ENCODE results near the gene LCP2. TPM values are rescaled to one million over a fixed set of nuclear protein-coding genes. Genes with fewer than 3 reads are reported as not detected.

Gene LCP2
- total and polyA plus RNA-seq, 2 donors (not counting 3 experiments of a cell fraction or from before 2014, with no cell fraction given): not detected

DNA sequence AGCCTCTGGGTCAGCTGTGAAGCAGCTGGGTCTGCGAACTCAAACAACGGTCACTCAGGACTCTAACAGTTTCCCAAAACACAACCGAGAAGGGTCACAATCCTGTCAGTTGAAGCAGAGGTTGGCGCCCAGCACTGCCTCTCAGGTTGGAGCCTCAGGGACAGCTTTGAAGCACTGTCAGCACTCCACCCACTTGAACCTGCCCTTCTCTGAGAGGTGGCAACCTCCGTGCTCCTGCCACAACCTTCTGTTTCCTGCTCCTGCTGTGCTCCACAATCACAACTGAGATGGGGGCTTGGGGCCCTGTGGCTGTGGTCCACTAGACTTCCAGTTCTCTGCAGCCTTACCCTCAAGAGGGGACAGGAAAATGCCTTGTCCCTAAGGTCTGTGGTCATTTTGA lies 21.7 kb upstream of the LCP2 start:
- Histone ChIP-seq H3K27me3 (ENCODE audit: control insufficient read depth in 2 of 2, insufficient read depth in 2 of 2, low read length in 2 of 2) (peaks cover 5 to 10% of the 10 kb centered on the region in 2 experiments), H3K36me3 (ENCODE audit: control insufficient read depth in 2 of 2, extremely low read depth in 1 of 2, insufficient read depth in 2 of 2, low read length in 2 of 2) (no peaks in the 10 kb centered on the region), H3K9me1 (replicated peaks; ENCODE audit: control insufficient read depth, extremely low read depth, insufficient read depth, low read length) (no peaks in the 10 kb centered on the region), H3K79me2 (ENCODE audit: control insufficient read depth, insufficient read depth, low read length) (no peaks in the 10 kb centered on the region), H3K9me3 (replicated peaks; ENCODE audit: control insufficient read depth, insufficient read depth, low read length) (no peaks in the 10 kb centered on the region), H3K4me2 (ENCODE audit: insufficient read depth, low read length) (no peak overlapping the region), H3K4me1 (ENCODE audit: control insufficient read depth, extremely low read depth, insufficient read depth, low read length) (no peaks in the 10 kb centered on the region), H3K9ac (replicated peaks; ENCODE audit: extremely low read depth, insufficient read depth, low read length) (no peak overlapping the region), H3K27ac (ENCODE audit: insufficient read depth, low read depth, low read length) (no peak overlapping the region), H2AFZ (ENCODE audit: low read depth, low read length) (no peak overlapping the region), H3K4me3 (replicated peaks in 1 of 3; ENCODE audit: insufficient read depth in 1 of 3, low read depth in 1 of 3, low read length in 3 of 3) (no peak overlapping the region), H4K20me1 (replicated peaks; ENCODE audit: control insufficient read depth, extremely low read depth, insufficient read depth, low read length) (no peaks in the 10 kb centered on the region)
- dilution Hi-C loops (cut with MboI; ENCODE audit: extremely low pct_ligation_motif_present, low sequenced_read_pairs) (no loop called here), intact Hi-C loops (cut with micrococcal nuclease) (loop anchor here (5.0 kb wide), 1 partner anchor 53 kb away; no protein-coding TSS in a partner anchor)
- CTCF ChIA-PET: no interaction called here
- no TSS peak for BruUV-seq (replicated peaks)
- TF ChIP-seq FOS (IDR thresholded peaks at IDR 0.05; ENCODE audit: borderline replicate concordance, insufficient read depth, low read length) (no peak), GATA2 (IDR thresholded peaks at IDR 0.05; ENCODE audit: insufficient read depth, insufficient read length, low read depth, low read length) (no peak), POLR2A (IDR thresholded peaks at IDR 0.05; ENCODE audit: low read depth, low read length) (no peak), EZH2 (IDR thresholded peaks at IDR 0.05; ENCODE audit: borderline replicate concordance, low read depth, low read length, severe bottlenecking) (no peak), POLR2AphosphoS5 (IDR thresholded peaks at IDR 0.05; ENCODE audit: insufficient read depth, low read depth, low read length) (no peak)
- TF ChIP-seq, protein P1, sequence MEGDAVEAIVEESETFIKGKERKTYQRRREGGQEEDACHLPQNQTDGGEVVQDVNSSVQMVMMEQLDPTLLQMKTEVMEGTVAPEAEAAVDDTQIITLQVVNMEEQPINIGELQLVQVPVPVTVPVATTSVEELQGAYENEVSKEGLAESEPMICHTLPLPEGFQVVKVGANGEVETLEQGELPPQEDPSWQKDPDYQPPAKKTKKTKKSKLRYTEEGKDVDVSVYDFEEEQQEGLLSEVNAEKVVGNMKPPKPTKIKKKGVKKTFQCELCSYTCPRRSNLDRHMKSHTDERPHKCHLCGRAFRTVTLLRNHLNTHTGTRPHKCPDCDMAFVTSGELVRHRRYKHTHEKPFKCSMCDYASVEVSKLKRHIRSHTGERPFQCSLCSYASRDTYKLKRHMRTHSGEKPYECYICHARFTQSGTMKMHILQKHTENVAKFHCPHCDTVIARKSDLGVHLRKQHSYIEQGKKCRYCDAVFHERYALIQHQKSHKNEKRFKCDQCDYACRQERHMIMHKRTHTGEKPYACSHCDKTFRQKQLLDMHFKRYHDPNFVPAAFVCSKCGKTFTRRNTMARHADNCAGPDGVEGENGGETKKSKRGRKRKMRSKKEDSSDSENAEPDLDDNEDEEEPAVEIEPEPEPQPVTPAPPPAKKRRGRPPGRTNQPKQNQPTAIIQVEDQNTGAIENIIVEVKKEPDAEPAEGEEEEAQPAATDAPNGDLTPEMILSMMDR (IDR thresholded peaks at IDR 0.05; ENCODE audit: extremely low read depth in 1 of 2, insufficient read depth in 1 of 2, low read depth in 1 of 2, low read length in 2 of 2): no peak
- POLR2A ChIA-PET: no interaction called here
- DNase-seq (ENCODE audit: low read depth, low spot score) (no peak), FAIRE-seq (no peak)

DNA sequence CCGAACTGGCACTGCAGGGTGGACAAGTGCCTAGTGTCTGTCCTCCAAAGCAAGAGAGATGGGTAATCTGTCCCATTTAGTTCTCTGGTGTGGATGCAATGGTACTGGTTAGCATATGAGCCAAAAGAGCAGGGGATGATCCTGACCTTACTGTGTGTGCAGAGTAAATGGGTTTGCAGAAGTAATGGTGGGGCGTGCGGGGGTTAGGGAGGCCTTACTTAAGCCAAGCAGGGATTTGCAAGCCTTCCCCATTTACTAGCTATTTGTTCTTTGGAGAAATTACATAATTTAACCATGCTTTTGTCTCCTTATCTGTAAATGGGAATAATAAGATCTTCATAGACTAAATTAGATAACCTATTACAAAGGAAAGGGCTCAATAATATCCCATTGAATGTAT lies 19.9 kb upstream of the LCP2 start:
- dilution Hi-C loops (cut with MboI; ENCODE audit: extremely low pct_ligation_motif_present, low sequenced_read_pairs): no loop called here
- BruUV-seq (replicated peaks): no TSS peak
- intact Hi-C loops (cut with micrococcal nuclease): loop anchor here (5.0 kb wide), 1 partner anchor 55 kb away; no protein-coding TSS in a partner anchor
- Histone ChIP-seq H3K79me2 (ENCODE audit: control insufficient read depth, insufficient read depth, low read length) (no peaks in the 10 kb centered on the region), H3K4me3 (replicated peaks in 1 of 3; ENCODE audit: insufficient read depth in 1 of 3, low read depth in 1 of 3, low read length in 3 of 3) (no peak overlapping the region), H3K9ac (replicated peaks; ENCODE audit: extremely low read depth, insufficient read depth, low read length) (no peak overlapping the region), H4K20me1 (replicated peaks; ENCODE audit: control insufficient read depth, extremely low read depth, insufficient read depth, low read length) (no peaks in the 10 kb centered on the region), H2AFZ (ENCODE audit: low read depth, low read length) (no peak overlapping the region), H3K4me1 (ENCODE audit: control insufficient read depth, extremely low read depth, insufficient read depth, low read length) (peaks cover 3% of the 10 kb centered on the region), H3K27ac (ENCODE audit: insufficient read depth, low read depth, low read length) (no peak overlapping the region), H3K36me3 (ENCODE audit: control insufficient read depth in 2 of 2, extremely low read depth in 1 of 2, insufficient read depth in 2 of 2, low read length in 2 of 2) (no peaks in the 10 kb centered on the region), H3K9me1 (replicated peaks; ENCODE audit: control insufficient read depth, extremely low read depth, insufficient read depth, low read length) (no peaks in the 10 kb centered on the region), H3K4me2 (ENCODE audit: insufficient read depth, low read length) (no peak overlapping the region), H3K27me3 (ENCODE audit: control insufficient read depth in 2 of 2, insufficient read depth in 2 of 2, low read length in 2 of 2) (peaks cover 4 to 7% of the 10 kb centered on the region in 2 experiments), H3K9me3 (replicated peaks; ENCODE audit: control insufficient read depth, insufficient read depth, low read length) (no peaks in the 10 kb centered on the region)
- TF ChIP-seq JUN (IDR thresholded peaks at IDR 0.05; ENCODE audit: borderline replicate concordance, insufficient read depth, insufficient read length, low read depth): no peak
- TF ChIP-seq POLR2A (IDR thresholded peaks at IDR 0.05; ENCODE audit: low read depth, low read length): no peak
- no peak for TF ChIP-seq EZH2 (IDR thresholded peaks at IDR 0.05; ENCODE audit: borderline replicate concordance, low read depth, low read length, severe bottlenecking)
- TF ChIP-seq, protein P2, sequence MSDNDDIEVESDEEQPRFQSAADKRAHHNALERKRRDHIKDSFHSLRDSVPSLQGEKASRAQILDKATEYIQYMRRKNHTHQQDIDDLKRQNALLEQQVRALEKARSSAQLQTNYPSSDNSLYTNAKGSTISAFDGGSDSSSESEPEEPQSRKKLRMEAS (IDR thresholded peaks at IDR 0.05; ENCODE audit: insufficient read depth, insufficient read length): no peak
- TF ChIP-seq FOS (IDR thresholded peaks at IDR 0.05; ENCODE audit: borderline replicate concordance, insufficient read depth, low read length): no peak
- TF ChIP-seq, protein P1 (IDR thresholded peaks at IDR 0.05; ENCODE audit: extremely low read depth in 1 of 2, insufficient read depth in 1 of 2, low read depth in 1 of 2, low read length in 2 of 2): no peak
- DNase-seq (ENCODE audit: low read depth, low spot score) (no peak), FAIRE-seq (no peak)
- ChIA-PET CTCF (no interaction called here), POLR2A (no interaction called here)

All from endothelial cell of umbilical vein (primary cell).